ENCODE data around the gene UROC1. TPM values are rescaled to one million over a fixed set of nuclear protein-coding genes. Genes with fewer than 3 reads are reported as not detected.

Gene UROC1
- total and polyA plus RNA-seq, 2 of the 13 experiments (the other 11 are each of a cell fraction or from before 2014, with no cell fraction given) = 0.71 to 1.3 TPM

GRCh38 chr3:126528800-126529541 lies 11.4 kb upstream of the UROC1 start (continued):
- TF ChIP-seq ZBTB49 (CRISPR knock-in tag; IDR thresholded peaks at IDR 0.05; ENCODE audit: borderline replicate concordance) (no peak), ZNF788 (CRISPR knock-in tag; IDR thresholded peaks at IDR 0.05; ENCODE audit: borderline replicate concordance) (peak; percentile 74; the same call in 1 of the 2 replicates), MAFG (CRISPR knock-in tag; IDR thresholded peaks at IDR 0.05) (no peak), RBM39 (IDR thresholded peaks at IDR 0.05; ENCODE audit: low read depth, low read length, poor library complexity, severe bottlenecking) (peak; percentile 46), ZNF569 (CRISPR knock-in tag; IDR thresholded peaks at IDR 0.05; ENCODE audit: borderline replicate concordance) (no peak), MED1 (CRISPR knock-in tag; IDR thresholded peaks at IDR 0.05) (peak; percentile 88), ZNF691 (CRISPR knock-in tag; IDR thresholded peaks at IDR 0.05; ENCODE audit: borderline replicate concordance, low read depth) (peak; percentile 32; the same call in 1 of the 2 replicates), SALL2 (CRISPR knock-in tag; IDR thresholded peaks at IDR 0.05) (peak; percentile 75), ZNF564 (CRISPR knock-in tag; IDR thresholded peaks at IDR 0.05) (peak; percentile 61; the same call in 1 of the 2 replicates), ZNF484 (CRISPR knock-in tag; IDR thresholded peaks at IDR 0.05; ENCODE audit: borderline replicate concordance, low read depth) (0 out of 2 replicates have a peak, but pooled peaks have one; percentile 60), EEA1 (CRISPR knock-in tag; IDR thresholded peaks at IDR 0.05; ENCODE audit: borderline replicate concordance) (no peak), E2F5 (CRISPR knock-in tag; conservative IDR thresholded peaks at IDR 0.05) (no peak; the same call in 1 of the 2 replicates), ATAD3A (CRISPR knock-in tag; IDR thresholded peaks at IDR 0.05) (no peak), ZNF383 (CRISPR knock-in tag; IDR thresholded peaks at IDR 0.05; ENCODE audit: borderline replicate concordance) (no peak), ZFP91 (CRISPR knock-in tag; IDR thresholded peaks at IDR 0.05; ENCODE audit: borderline replicate concordance) (peak; percentile 90), ZNF841 (CRISPR knock-in tag; IDR thresholded peaks at IDR 0.05; ENCODE audit: borderline replicate concordance) (no peak), ZNF337 (CRISPR knock-in tag; IDR thresholded peaks at IDR 0.05; ENCODE audit: borderline replicate concordance, low read depth) (peak; percentile 88; the same call in 1 of the 2 replicates), ZSCAN22 (CRISPR knock-in tag; IDR thresholded peaks at IDR 0.05) (no peak)
